ENCODE results near the gene LSAMP.

Gene LSAMP

GRCh38 chr3:116445311-116445841 lies at the start of gene LSAMP:
LSAMP (minus strand) TSS chr3:116445487.
- no peak for DNase-seq

GRCh38 chr3:116492379-116492778 lies 47.1 kb upstream of the LSAMP start:
- no peak for DNase-seq

- DNase-seq, result no peak
Observed at GRCh38 chr3:116483135-116483534, 37.8 kb upstream of the LSAMP start.

DNA sequence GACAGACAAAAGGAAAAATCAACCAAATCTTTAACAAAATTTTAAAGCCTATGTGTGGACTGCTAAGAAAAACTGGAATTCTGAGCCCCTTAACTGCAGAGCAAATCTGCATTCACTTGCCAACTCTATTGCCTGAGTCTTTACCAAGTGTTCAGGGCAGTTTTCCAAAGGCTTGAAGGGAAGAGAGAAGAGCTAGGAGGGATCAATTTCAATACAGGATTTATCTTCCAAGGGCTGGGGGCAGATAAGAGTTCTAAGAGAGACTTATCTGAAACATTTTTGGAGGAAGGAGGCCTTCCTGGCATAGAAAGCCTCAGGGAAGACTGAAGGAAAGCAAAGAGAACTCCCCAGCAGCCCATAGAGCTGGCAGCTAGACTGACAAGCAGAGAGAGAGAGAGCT lies 31.4 kb upstream of the LSAMP start:
- DNase-seq, result no peak

GRCh38 chr3:116474801-116475200 lies 29.5 kb upstream of the LSAMP start:
- DNase-seq, result no peak

- no peak for DNase-seq
Observed at GRCh38 chr3:116474032-116474780, 28.9 kb upstream of the LSAMP start.

- DNase-seq, result no peak
Observed at GRCh38 chr3:116473602-116474001, 28.3 kb upstream of the LSAMP start.

DNA sequence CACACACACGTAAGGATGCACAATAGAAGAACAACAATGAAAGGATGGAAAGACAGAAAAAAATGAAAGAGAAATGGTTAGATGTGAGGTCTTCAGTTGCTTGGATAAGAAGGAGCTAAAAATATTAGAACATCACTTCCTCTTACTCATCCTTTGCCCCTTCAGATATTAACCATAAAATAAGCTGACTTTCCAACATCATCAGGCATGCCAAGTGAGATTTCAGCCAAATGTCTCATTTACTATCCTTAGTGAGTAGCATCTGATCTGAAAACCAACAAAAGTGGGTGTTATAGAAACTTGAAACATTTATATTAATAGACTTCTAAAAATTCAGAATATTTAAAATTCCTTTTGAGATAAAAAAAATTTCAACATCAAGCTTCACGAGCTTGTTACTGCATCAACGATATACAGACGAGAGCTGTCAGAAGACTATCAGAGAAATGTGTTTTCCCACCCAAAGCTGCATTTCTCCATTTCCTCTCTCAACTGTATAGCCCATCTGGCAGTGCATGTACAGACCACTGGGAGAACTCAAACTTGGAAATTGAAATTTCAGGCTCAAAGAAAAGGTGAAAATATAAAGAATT lies 25.4 kb upstream of the LSAMP start:
- no peak for DNase-seq

DNA sequence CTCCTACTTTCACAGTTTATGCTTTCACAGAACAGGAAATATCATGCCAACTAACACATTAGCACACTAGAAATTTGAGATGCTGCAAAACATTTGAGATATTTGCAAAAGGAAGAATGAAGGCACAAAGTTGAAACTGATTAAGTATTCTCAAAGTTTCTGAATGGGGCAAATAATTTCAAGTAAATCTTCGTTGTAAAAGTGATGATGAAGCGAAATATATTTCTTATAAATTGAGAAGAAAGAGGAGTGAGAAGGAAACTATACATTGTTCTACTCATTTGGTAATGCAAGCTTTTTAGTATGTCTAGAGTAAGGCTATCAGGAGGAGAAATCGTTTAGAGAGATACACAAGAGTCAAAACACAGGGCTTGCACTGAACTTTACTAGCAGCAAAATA lies 24.3 kb upstream of the LSAMP start:
- no peak for DNase-seq

DNA sequence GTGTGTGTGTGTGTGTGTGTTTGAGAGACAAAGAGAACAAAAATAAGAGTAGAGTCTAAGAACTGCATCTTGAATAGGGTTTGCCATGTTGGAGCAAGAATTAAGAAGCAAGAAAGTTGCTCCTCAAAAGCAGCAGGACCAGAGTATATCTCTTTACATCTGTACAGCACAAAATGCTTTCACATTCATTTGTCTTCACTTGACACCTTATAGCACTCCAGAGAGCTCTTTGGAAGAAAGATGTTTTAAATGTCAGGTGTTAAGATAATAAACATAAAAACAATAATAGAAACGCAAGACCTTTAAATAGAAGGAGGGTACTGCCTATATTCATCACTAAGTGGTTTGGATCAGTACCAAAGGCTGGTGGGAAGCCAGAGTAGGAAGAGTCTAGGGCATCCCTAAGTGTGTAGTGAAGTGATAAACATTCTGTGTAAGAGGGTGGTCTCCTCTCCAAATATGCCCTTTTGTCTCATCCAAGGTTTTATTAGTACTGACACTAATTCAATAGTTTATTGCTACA lies 19.1 kb upstream of the LSAMP start:
- no peak for DNase-seq

DNA sequence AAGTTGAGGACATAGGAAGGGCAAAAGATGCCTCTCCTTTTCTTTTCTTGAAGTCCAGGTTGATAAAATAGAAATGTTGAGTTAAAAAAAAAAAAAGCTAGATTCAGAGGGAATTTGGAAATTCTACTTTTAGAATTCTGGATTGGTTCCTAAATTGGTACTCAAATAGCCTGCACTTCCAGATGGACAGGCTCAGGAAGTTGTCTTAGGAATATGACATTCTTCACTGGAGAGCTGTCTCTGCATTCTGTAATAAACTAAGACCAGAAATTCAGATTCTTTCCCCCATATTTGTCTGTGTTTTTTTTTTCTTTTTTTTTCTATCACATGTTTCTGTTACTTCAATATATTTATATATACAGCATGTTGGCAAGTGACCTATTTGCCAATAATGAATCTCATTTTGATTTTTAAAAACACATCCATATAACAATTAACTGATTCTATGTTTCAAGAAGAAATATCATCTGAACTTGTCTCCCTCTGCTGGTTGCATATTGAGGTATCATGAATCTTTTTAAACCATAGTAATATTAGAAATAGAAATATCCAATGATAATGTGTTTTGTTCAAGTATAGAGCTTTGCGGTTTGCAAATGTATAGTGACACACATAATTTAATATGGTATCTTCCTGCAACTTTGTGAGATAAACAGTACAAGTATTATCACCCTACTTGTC lies 8.5 kb upstream of the LSAMP start:
- DNase-seq, result no peak

GRCh38 chr3:116449546-116450350 lies 4.5 kb upstream of the LSAMP start:
- no peak for DNase-seq

GRCh38 chr3:116445990-116446389 lies 703 bp upstream of the LSAMP start:
- DNase-seq, result no peak

DNA sequence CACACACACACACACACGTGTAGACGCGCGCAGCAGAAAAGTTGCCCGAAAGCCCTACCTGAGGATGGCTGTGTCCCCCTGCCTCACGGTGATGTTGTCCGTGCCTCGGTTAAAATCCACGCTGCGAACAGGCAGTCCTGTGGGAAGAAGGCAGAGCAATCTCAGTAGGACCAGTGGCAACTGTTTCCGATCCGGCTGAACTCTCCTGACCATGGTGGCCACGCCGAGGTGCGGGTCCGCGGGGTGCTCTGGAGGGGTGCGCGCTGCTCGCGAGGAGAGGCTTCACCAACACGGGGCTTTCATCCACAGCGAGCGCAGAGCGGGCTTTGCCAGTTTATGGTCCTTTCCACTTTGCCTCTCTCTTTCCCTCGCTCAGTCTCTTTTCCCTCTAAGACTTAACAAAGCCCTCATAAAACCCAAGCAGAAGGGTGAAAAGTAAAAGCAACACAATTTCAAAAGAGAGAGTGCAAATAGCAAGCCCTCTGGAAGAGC lies 422 bp downstream of the LSAMP start:
- no peak for DNase-seq

DNA sequence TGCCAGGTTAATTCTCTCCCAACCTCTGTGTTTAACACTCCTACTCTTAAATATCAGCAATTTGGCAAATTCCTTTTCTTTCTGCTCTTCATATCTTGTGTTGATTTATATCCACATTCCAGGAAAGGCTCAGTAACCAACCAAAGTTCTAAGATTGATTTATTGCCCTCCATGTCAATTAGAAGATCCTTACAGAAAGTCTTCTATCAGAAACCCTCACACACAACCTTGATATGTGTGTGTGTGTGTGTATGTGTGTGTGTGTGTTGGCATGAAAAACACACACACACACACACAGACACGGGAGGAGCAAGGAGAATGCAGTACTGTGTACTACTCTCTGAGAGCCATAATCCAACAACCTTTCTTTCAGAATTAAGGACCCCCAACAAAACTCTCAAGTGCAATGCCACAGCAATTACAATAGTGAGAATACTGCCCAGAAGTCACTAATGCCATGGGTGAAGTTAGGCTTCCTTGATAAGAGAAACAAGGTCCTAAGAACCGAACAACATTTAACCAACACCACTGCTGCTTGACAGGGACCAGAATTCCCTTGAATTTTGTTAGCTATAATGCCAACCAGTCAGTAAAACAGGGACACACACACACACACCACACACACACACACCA lies 1.1 kb downstream of the LSAMP start:
- no peak for DNase-seq

GRCh38 chr3:116443191-116443661 lies 2.1 kb downstream of the LSAMP start:
- DNase-seq, result no peak

GRCh38 chr3:116442331-116443021 lies 2.8 kb downstream of the LSAMP start:
- DNase-seq, result no peak

DNA sequence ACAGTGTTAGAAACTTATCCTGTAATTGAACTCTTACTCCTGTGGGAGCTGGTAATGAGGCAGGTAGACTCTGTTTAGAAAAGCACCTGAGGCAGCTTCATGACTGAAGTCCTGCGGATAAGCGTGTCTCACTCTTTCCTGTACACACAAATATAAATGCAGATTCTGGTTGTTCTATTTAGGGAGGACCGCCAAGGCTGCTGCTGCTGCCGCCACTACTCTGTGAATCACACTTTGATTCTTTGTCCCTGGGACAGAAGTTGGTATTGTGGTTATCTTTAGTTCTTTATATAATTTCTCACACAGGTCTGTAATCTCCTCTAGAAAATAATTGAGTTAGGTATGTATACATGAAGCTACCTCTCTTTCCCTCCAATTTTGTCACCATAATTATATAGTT lies 3.6 kb downstream of the LSAMP start:
- DNase-seq, result no peak

DNA sequence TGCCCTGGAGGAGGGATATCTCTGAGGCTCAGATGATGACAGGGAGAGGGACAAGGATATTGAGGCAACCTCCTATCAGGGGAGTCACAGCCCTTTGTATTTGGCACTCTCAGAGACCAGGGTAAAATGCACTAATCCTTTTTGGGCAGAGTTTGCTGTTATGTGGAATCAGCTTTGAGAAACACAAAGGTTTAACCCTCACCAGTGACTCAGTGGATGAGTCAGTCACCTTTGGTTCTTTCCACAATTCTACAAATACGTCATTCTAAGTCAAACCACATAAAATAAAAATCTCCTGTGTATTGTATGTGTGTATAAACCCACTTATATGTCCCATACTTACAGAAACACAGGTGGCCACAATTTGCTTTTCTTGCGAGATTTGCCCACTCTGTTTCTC lies 5.1 kb downstream of the LSAMP start:
- DNase-seq, result no peak

- DNase-seq, result no peak
Observed at GRCh38 chr3:116433552-116433951, 11.7 kb downstream of the LSAMP start.

- no peak for DNase-seq
Observed at GRCh38 chr3:116432795-116433194, 12.5 kb downstream of the LSAMP start.

Data from activated CD8-positive, alpha-beta memory T cell treated with anti-CD3 and anti-CD28 coated beads for 24 hours (primary cell).